GM12865 (cell line): ENCODE measurements around the gene FOXA3.
A peak's percentile ranks its signal among the peaks of the same experiment; 100 is the strongest.

Experiments
- DNase-seq: peaks from one replicate; pipeline ENCODE4 v3.0.0; 2010; ENCODE audit warnings: low read depth
- H3K4me3 ChIP-seq: 2 replicates; pipeline ENCODE4 v1.5.1; 2011; ENCODE audit warnings: mild to moderate bottlenecking, low read depth, low read length, control low read depth
- CTCF ChIP-seq: IDR thresholded peaks from 2 replicates; pipeline ENCODE4 v1.5.1; 2011; ENCODE audit warnings: low read length, control low read depth, low read depth, inconsistent platforms; ENCODE audit not compliant: insufficient read depth; ENCODE audit errors: missing control alignments

FOXA3 gene

GRCh38 chr19:45920458-45920857 lies 56.3 kb downstream of the FOXA3 start:
- no peak overlapping the region for H3K4me3 ChIP-seq
- DNase-seq: no peak
- TF ChIP-seq CTCF: no peak

DNA sequence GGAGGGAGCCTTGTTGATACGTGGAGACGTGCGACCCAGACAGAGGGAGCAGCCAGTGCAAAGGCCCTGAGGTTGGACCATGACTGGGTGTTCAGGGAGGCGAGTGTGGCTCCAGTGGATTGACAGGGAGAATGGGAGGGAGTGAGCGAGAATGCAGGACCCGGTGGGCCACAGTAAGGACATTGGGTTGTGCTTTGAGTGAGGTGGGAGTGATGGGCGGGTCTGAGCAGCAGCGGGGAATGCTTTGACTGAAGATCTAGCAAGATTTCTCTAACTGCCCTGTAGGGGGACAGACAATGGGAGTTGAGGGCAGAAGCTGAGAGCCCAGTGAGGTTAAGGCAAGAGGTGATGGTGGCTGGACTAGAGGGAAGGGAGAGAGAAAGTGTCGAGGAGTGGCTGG lies 58.2 kb downstream of the FOXA3 start:
- DNase-seq: peak; percentile 27
- TF ChIP-seq CTCF: peak; percentile 38
- H3K4me3 ChIP-seq: no peak overlapping the region
